Stromal cell of bone marrow (primary cell): ENCODE results near the gene ACTG1.

Experiments used
- DNase-seq: peaks from one replicate; pipeline ENCODE4 v3.0.0-alpha.2; 2012; ENCODE audit warnings: low read depth

Gene ACTG1

GRCh38 chr17:81481073-81481799 lies 31.4 kb downstream of the ACTG1 start:
- peak; percentile 49 for DNase-seq

GRCh38 chr17:81480140-81481072 lies 32.2 kb downstream of the ACTG1 start:
- peak; percentile 76 for DNase-seq

GRCh38 chr17:81479175-81480071 lies 33.2 kb downstream of the ACTG1 start:
- DNase-seq, result no peak

GRCh38 chr17:81478119-81478518 lies 34.5 kb downstream of the ACTG1 start:
- DNase-seq, result no peak

GRCh38 chr17:81477173-81477572 lies 35.4 kb downstream of the ACTG1 start:
- no peak for DNase-seq

GRCh38 chr17:81476635-81477034 lies 36.0 kb downstream of the ACTG1 start:
- DNase-seq, result no peak

- DNase-seq, result no peak
Observed at GRCh38 chr17:81476097-81476496, 36.5 kb downstream of the ACTG1 start.

- no peak for DNase-seq
Observed at GRCh38 chr17:81474958-81475357, 37.6 kb downstream of the ACTG1 start.

- no peak for DNase-seq
Observed at GRCh38 chr17:81473019-81473418, 39.6 kb downstream of the ACTG1 start.

GRCh38 chr17:81471818-81472456 lies 40.7 kb downstream of the ACTG1 start:
- DNase-seq, result peak; percentile 87

- DNase-seq, result no peak
Observed at GRCh38 chr17:81470944-81471817, 41.4 kb downstream of the ACTG1 start.

- no peak for DNase-seq
Observed at GRCh38 chr17:81470270-81470943, 42.2 kb downstream of the ACTG1 start.

- DNase-seq, result no peak
Observed at GRCh38 chr17:81469266-81469665, 43.3 kb downstream of the ACTG1 start.

- no peak for DNase-seq
Observed at GRCh38 chr17:81468770-81469121, 43.9 kb downstream of the ACTG1 start.

GRCh38 chr17:81468111-81468769 lies 44.4 kb downstream of the ACTG1 start:
- no peak for DNase-seq

- no peak for DNase-seq
Observed at GRCh38 chr17:81466564-81467472, 45.8 kb downstream of the ACTG1 start.

- no peak for DNase-seq
Observed at GRCh38 chr17:81465910-81466309, 46.7 kb downstream of the ACTG1 start.

- no peak for DNase-seq
Observed at GRCh38 chr17:81464586-81464985, 48.0 kb downstream of the ACTG1 start.

GRCh38 chr17:81463506-81463905 lies 49.1 kb downstream of the ACTG1 start:
- no peak for DNase-seq
